Endometrial microvascular endothelial cells (primary cell): Measurements from ENCODE around the gene IPO5. TPM values are rescaled to one million over a fixed set of nuclear protein-coding genes. Genes with fewer than 3 reads are reported as not detected.

Experiments
- in situ Hi-C: cut with HindIII; loops from 2 replicates; pipeline ENCODE4 v1.10.0; 2017; ENCODE audit warnings: low sequenced_read_pairs, low pct_unique_long_range_greater_than_20kb; ENCODE audit errors: inconsistent ontology term
- total RNA-seq: library from RNA; depleted of rRNA; stranded (reverse); fragments of >200 nt; gene quantifications from one replicate; pipeline ENCODE4 v1.2.3, GENCODE V29; 2015; ENCODE audit errors: inconsistent ontology term

Gene IPO5
- 173 TPM for total RNA-seq

DNA sequence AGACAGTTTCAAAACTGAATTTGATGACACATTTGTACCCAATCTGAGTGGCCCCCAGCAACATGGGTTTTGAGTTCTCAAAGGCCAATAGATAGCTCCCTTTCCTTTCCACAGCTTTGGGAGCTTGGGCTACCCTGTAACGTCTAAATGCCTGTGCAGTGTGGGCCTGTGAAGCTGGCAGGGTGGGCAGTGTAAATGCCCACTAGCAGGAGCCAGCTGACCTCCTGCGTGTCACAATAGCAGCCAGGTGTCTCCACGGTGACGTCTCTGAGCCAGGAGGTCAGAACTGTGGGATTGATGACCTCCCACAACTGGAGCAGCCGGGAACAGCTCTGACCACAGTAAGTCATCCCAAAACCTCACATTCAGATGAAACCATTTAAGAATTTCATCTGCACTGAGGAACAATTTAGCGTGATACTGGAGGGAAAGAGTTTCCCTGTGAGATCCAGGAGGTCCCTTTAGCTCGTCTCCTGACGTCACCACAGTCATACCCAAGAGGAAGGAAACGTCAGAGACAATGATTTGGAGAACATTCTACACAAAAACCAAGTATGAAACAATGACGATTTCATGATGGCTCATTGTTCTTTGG is at the start of gene IPO5:
TSS of gene IPO5 (plus strand) at position 300 of the 595 bp plus-strand sequence. CDS start 23,022 bp downstream, outside the sequence.
- in situ Hi-C loops: no loop called here

DNA sequence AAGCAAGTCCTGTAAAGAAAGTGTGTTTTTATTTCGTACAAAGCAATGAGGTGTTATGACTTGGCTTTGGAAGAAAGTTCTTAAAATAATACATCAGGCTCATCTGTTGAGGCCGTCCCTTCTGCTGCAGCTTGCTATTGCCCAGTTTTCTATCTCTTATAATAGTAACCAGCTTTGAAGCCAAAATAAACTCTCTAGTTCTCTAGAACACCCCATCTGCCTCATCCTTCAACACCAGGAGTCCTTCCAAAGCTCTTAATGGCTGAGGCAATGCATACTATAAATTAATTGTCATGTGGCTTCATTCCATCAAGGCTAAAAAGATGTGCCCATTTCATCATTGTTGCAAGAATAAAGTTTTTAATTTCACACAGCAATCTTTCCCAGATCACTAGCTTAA is 49.4 kb upstream of the IPO5 start:
- in situ Hi-C loops: no loop called here

DNA sequence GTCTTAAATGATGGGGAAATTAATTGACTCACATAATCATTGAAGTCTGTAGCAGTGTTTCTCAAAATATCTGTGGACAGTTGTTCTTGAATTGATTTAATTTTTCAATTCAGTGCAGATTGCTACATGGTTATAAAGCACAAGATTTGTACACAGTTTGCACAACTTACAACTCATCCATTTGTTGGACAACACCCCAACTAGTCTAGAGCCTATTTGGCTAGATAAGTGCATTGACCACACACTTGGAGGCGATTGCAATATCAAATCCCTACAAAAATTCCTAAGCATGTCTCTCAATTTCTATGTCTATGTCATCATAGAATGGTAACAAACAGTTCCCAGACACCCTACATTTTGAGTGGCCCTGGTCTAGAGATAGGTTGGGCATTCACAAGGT is 48.0 kb upstream of the IPO5 start:
- in situ Hi-C loops: no loop called here

DNA sequence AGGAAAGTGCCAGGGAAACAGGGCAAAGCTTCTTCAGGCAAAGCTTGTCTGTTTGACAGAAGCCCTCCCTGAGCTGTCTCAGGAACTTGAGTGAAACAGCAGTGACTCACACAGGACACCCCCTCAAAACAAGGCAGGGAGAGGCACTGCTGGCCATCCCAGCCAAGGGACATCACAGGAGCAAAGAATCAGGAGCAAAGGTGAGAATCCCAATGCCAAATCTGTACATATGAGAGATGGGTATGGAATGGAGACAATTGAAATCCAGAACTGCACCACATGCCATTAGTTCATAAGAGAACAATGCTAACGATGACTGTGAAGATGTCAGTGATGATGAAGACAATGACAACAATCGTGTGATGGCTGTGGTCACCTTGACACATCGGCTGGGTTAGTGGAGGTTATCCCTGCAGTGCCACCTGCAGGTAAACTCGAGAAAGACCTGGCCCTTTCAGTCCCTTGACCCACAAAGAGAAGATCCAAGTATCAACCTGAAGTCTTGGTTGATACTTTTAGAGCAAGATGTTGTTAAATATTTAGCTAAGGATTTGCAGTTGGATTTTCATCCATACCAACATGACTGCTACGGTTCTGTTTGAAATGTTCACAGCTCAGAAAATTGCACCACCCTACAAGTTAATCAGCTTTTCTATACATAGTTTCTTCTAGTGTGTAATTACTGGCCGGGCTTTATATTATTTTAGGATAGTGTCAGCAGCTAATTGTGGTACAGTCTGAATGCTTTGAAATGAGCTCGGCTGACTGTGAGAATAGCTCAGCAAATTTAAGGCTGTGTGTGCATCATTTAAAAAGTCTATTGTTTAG is 42.0 kb upstream of the IPO5 start:
- in situ Hi-C loops: no loop called here

DNA sequence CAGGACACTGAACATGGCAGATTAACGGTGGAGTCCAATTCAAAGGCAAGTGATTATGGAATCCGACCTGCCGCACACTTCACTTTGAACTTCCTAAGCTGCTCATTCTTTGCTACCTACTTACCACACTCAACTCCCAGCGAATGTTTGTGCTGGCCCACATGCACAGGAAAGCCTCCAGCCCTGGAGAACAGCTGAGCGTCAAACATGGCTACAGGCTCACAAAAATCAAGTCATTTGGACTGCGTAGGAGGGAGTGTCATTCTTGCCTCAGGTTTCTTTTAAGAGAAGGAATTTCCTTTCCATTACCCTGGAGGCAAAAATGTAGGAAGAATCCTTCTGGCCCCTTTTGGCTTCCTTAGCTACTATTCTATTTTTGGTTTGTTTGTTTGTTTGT is 41.3 kb upstream of the IPO5 start:
- in situ Hi-C loops: no loop called here

DNA sequence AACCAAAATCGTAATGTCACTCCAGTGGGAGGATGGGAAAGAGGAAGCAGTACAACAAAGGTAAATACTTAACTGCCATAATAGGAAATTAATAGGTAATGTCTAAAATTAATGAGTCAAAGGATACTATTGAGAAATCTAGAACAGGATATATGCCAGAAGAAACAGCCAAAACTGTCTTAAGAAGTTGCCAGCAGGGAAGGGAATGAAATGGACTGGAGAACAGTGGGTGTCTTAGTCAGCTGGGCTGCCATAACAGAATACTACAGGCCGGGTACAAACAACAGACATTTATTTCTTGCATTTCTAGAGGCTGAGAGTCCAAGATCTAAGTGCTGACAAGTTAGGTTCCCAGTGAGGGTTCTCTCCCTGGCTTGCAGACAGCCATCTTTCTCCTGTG is 40.3 kb upstream of the IPO5 start:
- in situ Hi-C loops: no loop called here

DNA sequence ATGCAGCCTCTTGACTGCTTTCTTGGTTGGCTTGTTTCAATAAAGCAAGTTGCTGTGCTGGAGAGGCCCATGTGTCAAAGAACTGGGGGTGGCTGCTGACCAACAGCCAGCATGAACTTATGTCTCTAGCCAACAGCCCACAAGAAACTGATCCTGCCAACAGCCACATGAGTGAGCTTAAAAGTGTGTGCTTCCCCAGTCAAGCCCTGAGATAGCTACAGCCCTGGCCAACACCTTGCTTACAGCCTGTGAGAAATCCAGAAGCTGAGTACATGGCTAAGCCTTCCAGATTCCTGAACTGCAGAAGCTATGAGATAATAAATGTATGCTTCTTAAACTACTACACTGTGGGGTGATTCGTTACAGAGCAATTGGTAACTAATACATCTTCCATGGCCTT is 38.9 kb upstream of the IPO5 start:
- in situ Hi-C loops: no loop called here

DNA sequence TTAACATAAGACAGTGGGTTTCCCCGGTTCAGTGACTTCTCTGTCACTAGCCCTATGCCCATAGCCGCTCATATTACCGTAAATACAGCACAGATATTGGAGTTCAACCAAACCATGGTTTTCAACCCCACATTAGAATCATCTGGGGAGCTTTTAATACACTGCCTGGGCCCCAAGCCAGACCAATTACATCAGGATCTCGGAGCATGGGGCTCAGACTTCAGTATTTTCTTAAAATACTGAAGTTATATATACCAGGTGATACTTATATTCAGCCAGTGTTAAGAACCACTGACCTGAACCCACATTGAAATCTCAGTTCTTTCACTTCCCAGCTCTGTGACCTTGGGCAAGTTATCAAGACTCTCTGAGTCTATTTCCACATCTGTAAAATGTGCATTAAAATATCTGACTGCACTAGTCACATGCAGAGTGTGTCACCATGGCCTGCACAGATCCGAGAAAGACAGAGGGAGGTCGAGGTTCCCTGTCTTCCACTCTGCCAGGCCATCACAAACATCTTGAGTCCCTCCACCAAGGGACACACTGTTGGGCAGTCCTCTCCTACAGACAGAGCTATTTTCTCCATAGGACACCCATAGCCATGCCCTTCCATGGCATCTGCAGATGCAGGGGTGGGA is 32.2 kb upstream of the IPO5 start:
- in situ Hi-C loops: no loop called here

DNA sequence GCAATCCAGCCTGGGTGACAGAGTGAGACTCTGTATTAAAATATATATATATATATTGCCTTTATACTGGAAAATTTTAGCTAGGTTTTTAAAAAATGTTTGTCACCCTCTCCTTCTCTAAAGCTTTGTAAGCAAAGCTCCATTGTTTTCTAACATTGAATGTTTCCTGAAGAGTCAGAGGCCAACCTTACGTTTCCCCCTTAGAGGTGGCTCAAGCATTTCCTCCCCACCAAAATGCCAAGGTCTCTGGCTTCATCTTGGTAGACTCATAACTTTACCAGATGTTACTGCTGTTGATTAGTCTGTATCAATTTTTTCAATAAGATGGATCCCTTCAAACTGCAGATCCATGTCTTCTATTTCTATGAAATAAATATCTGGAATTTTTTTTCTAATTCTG is 25.2 kb upstream of the IPO5 start:
- in situ Hi-C loops: no loop called here

DNA sequence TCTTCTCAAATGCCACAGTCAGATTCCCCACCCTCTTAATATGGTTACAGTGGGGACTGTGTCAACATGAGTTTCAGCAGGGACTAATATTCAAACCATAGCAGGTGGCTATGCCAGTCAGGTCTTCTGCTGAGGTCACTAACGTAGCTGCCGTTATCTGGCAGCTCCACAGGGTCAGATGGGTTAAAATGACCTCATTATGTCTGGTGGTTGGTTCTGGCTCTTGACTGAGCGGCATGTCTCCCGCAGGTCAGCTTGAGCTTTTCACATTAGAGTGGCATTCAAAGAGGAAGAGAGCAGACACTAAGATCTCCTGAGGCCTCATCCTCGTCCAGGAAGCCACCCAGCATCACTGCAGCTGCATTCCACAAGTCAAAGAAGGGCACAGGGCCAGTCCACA is 21.4 kb upstream of the IPO5 start:
- in situ Hi-C loops: no loop called here

DNA sequence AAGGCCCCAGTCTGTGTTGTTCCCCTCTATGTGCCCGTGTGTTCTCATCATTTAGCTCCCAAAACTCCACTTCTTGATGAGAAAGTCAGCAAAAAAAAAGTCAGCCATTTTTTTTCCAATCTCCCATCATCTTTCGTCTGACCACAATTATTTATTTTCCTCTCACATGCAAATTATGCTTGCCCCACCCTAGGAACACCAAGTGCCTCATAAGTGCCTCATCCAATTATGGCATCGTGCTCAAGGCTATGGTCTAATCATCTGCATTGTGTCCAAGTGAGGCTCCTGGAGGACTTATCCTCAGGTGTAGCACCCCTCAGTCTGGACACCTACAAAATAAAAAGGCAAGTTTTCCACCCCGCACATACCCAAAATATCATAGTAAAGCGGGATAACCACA is 20.8 kb upstream of the IPO5 start:
- in situ Hi-C loops: no loop called here

DNA sequence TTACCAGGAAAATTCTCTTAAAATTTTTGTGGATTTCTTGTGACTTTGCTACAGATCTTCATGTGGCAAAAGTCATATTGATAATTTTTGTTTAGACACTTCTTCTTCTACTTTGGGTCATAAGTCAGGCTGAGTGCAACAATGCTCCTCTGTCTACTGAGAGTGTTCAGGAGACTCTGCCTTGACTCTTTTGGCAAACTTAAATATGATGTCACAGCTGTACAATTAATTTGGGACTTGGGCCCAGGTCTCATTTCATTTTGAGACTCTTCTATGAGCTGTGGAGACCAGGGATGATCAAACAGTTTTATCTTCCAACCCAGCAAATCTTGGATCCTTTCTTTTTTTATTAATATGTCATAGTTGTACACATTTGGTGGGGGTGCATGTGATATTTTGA is 19.7 kb upstream of the IPO5 start:
- in situ Hi-C loops: no loop called here

DNA sequence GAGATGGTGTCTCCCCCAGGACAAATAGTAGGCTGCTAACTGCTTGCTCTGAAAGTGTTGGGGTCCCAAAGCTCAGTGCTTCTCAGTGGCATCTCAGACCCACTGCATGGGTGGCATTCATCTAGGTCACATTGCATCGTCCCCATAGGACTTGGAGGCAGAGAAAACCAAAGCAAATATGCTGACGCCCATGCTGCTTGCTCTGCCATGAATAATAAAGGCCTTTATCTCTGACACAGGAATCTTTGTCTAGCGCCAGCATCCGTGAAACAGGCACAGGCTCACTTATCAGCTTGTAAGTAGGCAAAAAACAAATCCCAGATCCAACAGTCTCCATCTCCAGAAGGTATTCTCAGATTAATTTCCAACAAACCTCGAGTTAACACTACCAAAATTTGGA is 18.9 kb upstream of the IPO5 start:
- in situ Hi-C loops: no loop called here

DNA sequence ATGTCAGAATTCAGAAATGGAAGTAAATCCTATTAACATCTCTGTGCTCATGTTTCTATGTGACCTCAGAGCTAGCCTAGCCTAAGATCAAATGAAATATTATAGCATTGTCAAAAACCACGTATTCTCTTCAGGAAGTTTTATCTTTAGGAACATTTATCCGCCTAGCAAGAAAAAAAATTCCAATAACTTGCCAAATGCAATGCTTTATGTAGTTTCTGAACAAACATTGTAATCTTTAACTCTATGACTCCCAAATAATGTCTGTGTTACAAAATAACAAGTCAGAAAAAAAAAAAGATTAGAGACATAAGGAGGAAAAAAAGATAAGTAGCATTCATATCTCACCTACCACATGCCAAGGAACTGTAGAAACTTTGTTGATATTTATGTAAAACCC is 18.4 kb upstream of the IPO5 start:
- in situ Hi-C loops: no loop called here

DNA sequence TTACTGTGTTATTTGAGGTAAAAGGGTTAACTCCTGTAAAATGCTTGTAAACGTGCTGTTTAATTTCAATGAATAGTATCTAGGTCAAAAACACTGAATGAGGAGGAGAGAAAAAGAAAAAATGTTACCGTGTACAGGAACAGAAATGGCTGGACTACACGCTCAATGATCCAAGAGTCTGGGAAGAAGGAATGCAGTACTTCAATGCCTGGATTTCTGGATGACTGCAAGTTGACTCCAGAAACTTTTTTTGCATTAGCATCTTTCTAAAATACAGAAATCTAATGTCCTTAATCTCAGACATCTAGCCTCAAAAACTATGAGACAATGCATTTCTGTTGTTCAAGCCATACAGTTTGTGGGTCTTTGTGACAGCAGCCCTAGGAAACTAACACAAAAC is 17.4 kb upstream of the IPO5 start:
- in situ Hi-C loops: no loop called here

DNA sequence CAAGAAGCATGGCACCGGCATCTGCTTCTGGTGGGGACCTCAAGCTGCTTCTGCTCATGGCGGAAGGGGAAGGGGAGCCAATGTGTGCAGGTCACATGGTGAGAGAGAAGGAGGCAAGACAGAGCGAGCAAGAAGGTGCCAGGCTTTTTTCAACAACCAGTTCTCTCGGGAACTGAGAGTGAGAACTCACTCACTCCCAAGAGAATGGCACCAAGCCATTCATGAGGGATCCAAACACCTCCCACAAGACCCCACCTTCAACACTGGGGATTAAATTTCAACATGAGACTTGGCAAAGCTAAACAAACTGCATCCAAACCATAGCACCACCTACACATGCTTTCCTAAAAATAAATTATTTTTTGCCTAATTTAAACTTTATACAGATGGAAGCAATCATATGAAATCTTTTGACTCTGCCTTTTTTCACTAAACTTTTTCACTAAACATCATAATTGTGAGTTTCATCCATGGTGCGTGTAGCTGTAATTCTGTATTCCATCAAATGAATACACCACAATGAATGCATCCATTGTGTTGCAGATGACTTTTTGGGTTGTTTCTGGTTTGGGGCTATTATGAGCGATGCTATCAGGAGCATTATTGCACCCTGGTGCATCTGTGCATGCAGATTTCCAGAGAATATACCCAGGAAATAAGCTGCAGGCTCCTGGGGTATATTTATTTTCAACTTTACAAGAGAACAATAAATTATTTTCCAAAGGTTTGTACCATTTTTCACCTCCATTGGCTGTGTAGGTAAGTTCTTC is 14.6 kb upstream of the IPO5 start:
- in situ Hi-C loops: no loop called here

DNA sequence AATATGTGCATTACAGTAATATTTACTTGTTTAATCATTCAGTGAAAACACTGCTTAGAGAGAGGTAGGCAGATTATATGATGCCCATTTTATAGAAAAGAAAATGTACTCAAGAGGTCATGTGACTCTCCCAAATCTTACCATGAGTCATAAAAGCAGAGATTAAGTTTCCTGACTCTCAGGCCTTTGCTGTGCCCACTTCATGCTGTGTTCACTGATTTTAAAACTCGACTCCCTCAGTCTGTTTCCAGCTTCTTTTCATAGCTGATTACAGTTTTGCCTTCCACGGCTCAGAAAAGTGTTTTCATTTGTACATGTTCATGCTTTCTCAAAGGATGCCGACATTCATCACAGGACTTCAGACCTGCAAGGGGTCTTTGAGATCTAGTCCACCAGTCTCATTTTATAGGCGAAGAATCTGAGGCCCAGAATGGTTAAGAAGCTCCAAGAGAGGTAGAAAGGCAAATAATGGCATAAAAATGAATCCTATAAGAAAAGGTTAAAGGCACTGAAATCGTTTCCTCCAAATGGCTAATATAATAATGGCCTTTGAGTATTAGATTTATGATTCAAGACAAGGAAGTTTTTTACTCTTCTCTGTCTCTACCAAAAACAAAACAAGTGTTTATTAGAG is 9.0 kb upstream of the IPO5 start:
- in situ Hi-C loops: no loop called here

DNA sequence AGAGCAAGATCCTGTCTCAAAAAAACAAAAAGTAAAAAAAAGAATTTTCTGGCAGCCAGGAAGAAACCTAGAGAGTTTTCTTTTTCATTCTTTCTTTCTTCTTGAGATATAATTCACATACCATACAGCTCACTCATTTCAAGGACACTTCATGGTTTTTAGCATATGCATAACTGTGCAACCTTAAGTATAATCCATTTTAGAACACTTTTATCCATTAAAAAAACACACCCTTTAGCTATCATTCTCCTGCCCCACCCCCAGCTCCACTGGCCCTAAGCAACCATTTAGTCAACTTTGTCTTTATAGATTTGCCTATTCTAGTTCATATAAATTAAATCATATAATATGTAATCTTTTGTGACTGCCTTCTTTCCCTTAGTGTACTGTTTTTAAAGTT is 8.1 kb upstream of the IPO5 start:
- in situ Hi-C loops: no loop called here

DNA sequence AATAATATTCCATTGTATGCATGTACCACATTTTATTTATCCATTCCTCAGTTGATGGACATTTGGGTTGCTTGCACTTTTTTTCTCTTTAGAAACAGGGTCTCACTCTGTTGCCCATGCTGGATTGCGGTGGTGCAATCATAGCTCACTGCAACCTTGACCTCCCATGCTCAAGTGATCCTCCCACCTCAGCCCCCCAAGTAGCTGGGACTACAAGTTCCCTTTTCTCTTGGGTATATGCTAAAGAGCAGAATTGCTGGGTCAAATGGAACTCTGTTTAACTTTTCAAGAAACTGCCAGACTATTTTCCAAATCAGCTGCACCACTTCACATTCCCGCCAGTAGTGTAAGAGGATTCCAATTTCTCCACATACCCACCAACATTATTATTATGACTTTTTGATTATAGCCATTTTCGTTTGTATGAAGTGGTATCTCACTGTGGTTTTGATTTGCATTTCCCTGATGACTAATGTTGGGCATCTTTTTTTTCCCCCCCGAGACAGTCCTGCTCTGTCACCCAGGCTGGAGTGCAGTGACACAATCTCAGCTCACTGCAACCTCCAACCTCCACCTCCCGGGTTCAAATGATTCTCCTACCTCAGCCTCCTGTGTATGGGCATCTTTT is 7.6 kb upstream of the IPO5 start:
- in situ Hi-C loops: no loop called here
